GM23338 (cell line): ENCODE results near the gene HCRTR2.

Experiments used
- POLR2AphosphoS5 ChIP-seq: IDR thresholded peaks from 2 replicates; pipeline ENCODE4 v1.6.1; 2016; ENCODE audit warnings: antibody characterized with exemption, low read depth
- REST ChIP-seq: IDR thresholded peaks from one replicate; pipeline ENCODE4 v1.6.1; 2018; ENCODE audit warnings: antibody characterized with exemption; ENCODE audit not compliant: unreplicated experiment

GRCh38 chr6:55131616-55132015, 42.7 kb upstream of the HCRTR2 start:
- no peak for TF ChIP-seq REST
- no peak for TF ChIP-seq POLR2AphosphoS5
